GM12865 (cell line): ENCODE results near the gene ZNF385A.

Source experiments
- DNase-seq: peaks from one replicate; pipeline ENCODE4 v3.0.0; 2010; ENCODE audit warnings: low read depth
- H3K4me3 ChIP-seq: 2 replicates; pipeline ENCODE4 v1.5.1; 2011; ENCODE audit warnings: mild to moderate bottlenecking, low read depth, low read length, control low read depth
- TF ChIP-seq, protein P1 (sequence below): IDR thresholded peaks from 2 replicates; pipeline ENCODE4 v1.5.1; 2011; ENCODE audit warnings: low read length, control low read depth, low read depth, inconsistent platforms; ENCODE audit not compliant: insufficient read depth; ENCODE audit errors: missing control alignments

The ZNF385A gene

GRCh38 chr12:54387114-54387467 is 2.6 kb upstream of the ZNF385A start:
- TF ChIP-seq, protein P1, sequence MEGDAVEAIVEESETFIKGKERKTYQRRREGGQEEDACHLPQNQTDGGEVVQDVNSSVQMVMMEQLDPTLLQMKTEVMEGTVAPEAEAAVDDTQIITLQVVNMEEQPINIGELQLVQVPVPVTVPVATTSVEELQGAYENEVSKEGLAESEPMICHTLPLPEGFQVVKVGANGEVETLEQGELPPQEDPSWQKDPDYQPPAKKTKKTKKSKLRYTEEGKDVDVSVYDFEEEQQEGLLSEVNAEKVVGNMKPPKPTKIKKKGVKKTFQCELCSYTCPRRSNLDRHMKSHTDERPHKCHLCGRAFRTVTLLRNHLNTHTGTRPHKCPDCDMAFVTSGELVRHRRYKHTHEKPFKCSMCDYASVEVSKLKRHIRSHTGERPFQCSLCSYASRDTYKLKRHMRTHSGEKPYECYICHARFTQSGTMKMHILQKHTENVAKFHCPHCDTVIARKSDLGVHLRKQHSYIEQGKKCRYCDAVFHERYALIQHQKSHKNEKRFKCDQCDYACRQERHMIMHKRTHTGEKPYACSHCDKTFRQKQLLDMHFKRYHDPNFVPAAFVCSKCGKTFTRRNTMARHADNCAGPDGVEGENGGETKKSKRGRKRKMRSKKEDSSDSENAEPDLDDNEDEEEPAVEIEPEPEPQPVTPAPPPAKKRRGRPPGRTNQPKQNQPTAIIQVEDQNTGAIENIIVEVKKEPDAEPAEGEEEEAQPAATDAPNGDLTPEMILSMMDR: no peak
- H3K4me3 ChIP-seq: no peak overlapping the region
- no peak for DNase-seq

DNA sequence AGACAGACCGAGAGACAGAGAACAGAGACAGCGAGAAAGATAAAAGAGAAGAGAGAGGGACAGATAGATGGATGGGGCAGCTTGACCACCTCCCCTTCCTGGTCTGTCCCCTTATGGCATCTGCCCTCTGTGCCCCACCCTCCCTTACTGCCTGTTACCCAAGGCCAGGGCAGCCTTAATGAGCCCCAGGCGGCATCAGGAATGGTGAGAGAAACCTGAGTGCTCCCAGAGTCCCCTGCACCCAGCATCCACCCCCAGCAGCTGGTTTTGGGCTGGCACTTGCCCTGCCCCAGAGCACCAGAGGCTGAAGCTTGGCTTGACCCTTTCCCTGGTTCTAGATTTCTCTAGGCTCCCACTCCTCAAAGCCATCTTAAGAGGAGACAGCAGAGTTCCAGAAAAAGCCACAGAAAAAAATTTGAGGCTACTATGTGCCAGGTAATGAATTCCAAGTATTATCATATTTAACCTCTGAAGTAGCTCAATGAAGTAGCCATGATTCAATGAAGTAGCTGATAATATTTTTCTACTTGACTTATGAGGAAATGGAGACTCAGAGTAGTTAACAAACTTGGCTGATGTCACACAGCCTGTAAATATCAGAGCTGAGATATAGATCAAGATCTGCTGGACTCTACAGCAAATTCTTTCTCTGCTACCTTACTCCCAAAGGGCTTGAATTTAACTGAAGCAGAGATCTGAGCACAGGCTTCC is 2.0 kb upstream of the ZNF385A start:
- no peak overlapping the region for H3K4me3 ChIP-seq
- DNase-seq: no peak
- TF ChIP-seq, protein P1: no peak

- TF ChIP-seq, protein P1: no peak
- peak; percentile 47 for DNase-seq
- no peak overlapping the region for H3K4me3 ChIP-seq
Observed at GRCh38 chr12:54385251-54385914, 850 bp upstream of the ZNF385A start.

DNA sequence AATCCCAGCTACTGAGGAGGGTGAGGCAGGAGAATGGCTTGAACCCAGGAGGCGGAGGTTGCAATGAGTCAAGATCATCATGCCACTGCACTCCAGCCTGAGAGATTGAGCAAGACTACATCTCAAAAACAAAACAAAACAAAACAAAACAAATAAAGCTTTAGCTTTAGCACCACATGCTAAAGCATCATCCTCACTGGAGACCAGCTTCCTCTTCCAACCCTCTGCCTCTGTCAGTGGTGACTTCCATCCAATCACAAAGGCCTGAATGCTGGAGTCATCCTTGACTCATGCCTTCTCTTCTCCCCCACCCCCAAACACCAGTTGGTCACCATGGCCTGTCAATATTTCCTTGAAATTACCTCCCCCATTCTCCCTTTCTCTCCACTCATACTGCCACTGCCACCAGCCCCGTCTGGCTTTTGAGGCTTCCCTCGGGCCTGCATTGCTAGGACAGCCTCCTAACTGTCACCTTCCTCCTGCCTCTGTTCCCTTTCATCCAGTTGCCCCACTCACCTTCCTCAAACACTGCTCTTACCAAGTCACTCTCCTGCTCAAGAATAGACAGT is 1.4 kb downstream of the ZNF385A start:
- TF ChIP-seq, protein P1: no peak
- no peak overlapping the region for H3K4me3 ChIP-seq
- no peak for DNase-seq

- H3K4me3 ChIP-seq: no peak overlapping the region
- DNase-seq: no peak
- TF ChIP-seq, protein P1: no peak
Observed at GRCh38 chr12:54381136-54381535, 3.4 kb downstream of the ZNF385A start.

GRCh38 chr12:54379398-54380201 is 4.9 kb downstream of the ZNF385A start:
- TF ChIP-seq, protein P1: peak; percentile 100
- peak; percentile 86 for DNase-seq
- H3K4me3 ChIP-seq: no peak overlapping the region
